Esophagus muscularis mucosa (tissue), 4 donors: ENCODE results near the gene C1QTNF9B.
"Not testable (repeated sequence)": the region's sequence is repeated elsewhere in the genome, so short reads cannot be mapped to it uniquely, and the experiment has no call there.

Experiments
- EP300 ChIP-seq: sonication (generic); formaldehyde crosslinking; IDR thresholded peaks from one replicate; pipeline ENCODE4 v1.6.1; 2017; ENCODE audit warnings: antibody characterized with exemption
- POLR2A ChIP-seq: fragments of 450-650 bp; IDR thresholded peaks from one replicate; pipeline ENCODE4 v1.6.1; 2017; ENCODE audit warnings: antibody characterized with exemption, moderate library complexity, mild to moderate bottlenecking, low read depth
- POLR2AphosphoS5 ChIP-seq, 2 donors: sonication (generic); formaldehyde crosslinking; IDR thresholded peaks; one replicate each; pipeline ENCODE4 v1.6.1; 2017; ENCODE audit warnings: antibody characterized with exemption in 2 of 2
- TF ChIP-seq, protein P1 (sequence below), 3 experiments: fragments of 200-600 bp in 2 of 3; fragments of 450-650 bp in 1 of 3; sonication (generic) in 2 of 3; IDR thresholded peaks; one replicate each; pipeline ENCODE4 v1.5.1; 2017 to 2019; ENCODE audit warnings: antibody characterized with exemption in 3 of 3, mild to moderate bottlenecking in 2 of 3, moderate library complexity in 1 of 3

GRCh38 chr13:23893791-23894190, 3.5 kb downstream of the C1QTNF9B start:
- not testable (repeated sequence) for TF ChIP-seq EP300; POLR2A; POLR2AphosphoS5 (IDR thresholded peaks at IDR 0.05)
- TF ChIP-seq, protein P1, sequence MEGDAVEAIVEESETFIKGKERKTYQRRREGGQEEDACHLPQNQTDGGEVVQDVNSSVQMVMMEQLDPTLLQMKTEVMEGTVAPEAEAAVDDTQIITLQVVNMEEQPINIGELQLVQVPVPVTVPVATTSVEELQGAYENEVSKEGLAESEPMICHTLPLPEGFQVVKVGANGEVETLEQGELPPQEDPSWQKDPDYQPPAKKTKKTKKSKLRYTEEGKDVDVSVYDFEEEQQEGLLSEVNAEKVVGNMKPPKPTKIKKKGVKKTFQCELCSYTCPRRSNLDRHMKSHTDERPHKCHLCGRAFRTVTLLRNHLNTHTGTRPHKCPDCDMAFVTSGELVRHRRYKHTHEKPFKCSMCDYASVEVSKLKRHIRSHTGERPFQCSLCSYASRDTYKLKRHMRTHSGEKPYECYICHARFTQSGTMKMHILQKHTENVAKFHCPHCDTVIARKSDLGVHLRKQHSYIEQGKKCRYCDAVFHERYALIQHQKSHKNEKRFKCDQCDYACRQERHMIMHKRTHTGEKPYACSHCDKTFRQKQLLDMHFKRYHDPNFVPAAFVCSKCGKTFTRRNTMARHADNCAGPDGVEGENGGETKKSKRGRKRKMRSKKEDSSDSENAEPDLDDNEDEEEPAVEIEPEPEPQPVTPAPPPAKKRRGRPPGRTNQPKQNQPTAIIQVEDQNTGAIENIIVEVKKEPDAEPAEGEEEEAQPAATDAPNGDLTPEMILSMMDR (IDR thresholded peaks at IDR 0.05) = not testable (repeated sequence)
